ENCODE data around the gene HELZ2. TPM values are rescaled to one million over a fixed set of nuclear protein-coding genes. Genes with fewer than 3 reads are reported as not detected.

The HELZ2 gene
- total and polyA plus RNA-seq, 9 donors = 1.8 to 19.6 (median 13.0) TPM

DNA sequence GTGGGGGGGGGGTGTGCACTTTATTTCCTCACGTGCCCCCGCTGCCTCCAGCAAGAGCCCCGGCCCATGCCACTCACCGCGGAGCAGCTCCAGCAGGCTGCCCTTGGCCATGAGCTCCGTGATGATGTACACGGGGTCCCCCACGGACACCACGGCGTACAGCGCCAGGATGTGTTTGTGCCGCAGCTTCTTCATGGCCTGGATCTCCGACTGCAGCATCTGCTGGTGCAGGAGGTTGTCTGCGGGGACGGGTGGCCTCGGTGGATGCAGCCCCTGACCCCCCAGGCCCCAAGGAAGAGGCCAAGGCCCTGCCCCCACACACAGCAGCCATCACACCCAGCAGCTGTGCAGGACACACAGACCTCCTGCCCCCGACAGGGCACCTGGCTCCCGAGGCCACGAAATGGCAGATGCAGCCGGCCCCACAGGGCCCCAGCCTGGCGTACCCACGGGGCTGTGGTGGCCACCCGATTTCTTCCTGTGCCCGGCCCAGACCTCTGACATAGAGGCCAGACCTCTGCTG is 41.5 kb downstream of the HELZ2 start:
- H3K27me3 ChIP-seq = no peaks in the 10 kb centered on the region

DNA sequence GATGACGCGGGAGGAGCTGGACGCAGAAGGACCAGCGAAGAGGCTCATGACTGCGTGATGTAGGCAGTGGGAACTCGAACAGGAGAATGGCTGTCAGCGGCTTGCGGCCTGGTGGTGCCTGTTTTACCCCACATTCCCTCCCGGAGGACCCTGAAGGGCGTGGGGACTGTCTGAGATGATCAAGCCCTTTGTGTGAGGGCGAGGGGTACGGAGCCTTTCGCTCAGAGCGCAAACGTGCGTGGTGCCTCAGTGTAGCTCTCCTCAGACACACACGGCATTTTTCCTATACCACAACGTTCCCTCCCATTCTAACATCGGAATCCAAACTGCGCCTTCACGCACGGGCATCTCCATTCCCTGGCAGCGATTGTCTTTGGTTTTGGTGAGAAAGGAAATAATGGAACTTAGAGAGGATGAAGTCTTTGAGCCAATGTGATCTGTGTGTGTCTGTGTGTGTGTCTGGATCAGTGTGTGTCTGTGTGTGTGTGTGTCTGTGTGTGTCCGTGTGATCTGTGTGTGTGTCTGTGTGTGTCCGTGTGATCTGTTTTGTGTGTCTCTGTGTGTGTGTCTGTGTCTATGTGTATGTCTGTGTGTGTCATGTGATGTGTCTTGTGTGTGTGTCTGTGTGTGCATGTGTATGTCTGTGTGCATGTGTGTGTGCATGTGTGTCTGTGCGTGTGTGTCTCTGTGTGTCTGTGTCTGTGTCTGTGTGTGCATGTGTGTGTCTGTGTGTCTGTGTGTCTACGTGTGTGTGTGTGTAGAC is 42.2 kb downstream of the HELZ2 start:
- DNase-seq = peak in 1 of 5 donors; percentile 10
- intact Hi-C loops (cut with DNase I) = loop anchor here in 2 of 4 donors (10.0 kb wide), 2 partner anchors 113 to 343 kb away; no protein-coding TSS in a partner anchor
- Histone ChIP-seq H3K27ac (no peak overlapping the region), H3K27me3 (no peaks in the 10 kb centered on the region), H3K4me3 (no peak overlapping the region), H3K36me3 (no peaks in the 10 kb centered on the region), H3K9me3 (no peaks in the 10 kb centered on the region), H3K4me1 (ENCODE audit: insufficient read depth) (no peaks in the 10 kb centered on the region)
- no peak for TF ChIP-seq POLR2A (IDR thresholded peaks at IDR 0.05)
- TF ChIP-seq EP300 (IDR thresholded peaks at IDR 0.05) = no peak
- WGBS, 3 donors = 66 to 73% (median 72%) methylated on average over 27 of the region's 27 CpGs

More for the DNA sequence above, 41.5 kb downstream of the HELZ2 start:
- Histone ChIP-seq H3K36me3 (no peaks in the 10 kb centered on the region), H3K9me3 (no peaks in the 10 kb centered on the region), H3K4me1 (ENCODE audit: insufficient read depth) (no peaks in the 10 kb centered on the region), H3K27ac (no peak overlapping the region), H3K4me3 (no peak overlapping the region)
- 57 to 68% (median 61%) methylated on average over 22 to 24 of the region's 24 CpGs for WGBS, 3 donors
- TF ChIP-seq EP300 (IDR thresholded peaks at IDR 0.05) = no peak
- TF ChIP-seq POLR2A (IDR thresholded peaks at IDR 0.05) = no peak
- TF ChIP-seq, protein P1, sequence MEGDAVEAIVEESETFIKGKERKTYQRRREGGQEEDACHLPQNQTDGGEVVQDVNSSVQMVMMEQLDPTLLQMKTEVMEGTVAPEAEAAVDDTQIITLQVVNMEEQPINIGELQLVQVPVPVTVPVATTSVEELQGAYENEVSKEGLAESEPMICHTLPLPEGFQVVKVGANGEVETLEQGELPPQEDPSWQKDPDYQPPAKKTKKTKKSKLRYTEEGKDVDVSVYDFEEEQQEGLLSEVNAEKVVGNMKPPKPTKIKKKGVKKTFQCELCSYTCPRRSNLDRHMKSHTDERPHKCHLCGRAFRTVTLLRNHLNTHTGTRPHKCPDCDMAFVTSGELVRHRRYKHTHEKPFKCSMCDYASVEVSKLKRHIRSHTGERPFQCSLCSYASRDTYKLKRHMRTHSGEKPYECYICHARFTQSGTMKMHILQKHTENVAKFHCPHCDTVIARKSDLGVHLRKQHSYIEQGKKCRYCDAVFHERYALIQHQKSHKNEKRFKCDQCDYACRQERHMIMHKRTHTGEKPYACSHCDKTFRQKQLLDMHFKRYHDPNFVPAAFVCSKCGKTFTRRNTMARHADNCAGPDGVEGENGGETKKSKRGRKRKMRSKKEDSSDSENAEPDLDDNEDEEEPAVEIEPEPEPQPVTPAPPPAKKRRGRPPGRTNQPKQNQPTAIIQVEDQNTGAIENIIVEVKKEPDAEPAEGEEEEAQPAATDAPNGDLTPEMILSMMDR (IDR thresholded peaks at IDR 0.05) = no peak
- peak in 1 of 5 donors; percentile 25 for DNase-seq
- intact Hi-C loops (cut with DNase I) = loop anchor here in 2 of 4 donors (10.0 kb wide), 2 partner anchors 112 to 342 kb away; no protein-coding TSS in a partner anchor

DNA sequence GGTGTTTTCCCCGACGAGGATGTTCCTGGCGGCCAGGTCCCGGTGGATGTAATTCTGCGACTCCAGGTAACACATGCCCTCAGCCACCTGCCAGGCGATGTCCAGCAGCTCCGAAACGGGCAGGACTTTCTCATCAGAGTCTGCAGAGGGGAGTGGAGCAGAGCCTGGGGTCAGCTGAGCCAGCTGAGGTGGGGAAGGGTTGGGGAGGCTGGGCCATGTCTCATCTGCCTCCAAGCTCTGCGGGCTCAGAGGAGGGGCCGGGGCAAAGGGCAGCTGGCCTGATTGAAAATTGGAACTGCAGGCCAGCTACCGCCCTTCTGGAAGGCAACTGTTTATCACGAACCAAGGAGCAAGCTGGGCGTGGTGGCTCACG is 43.3 kb downstream of the HELZ2 start:
- intact Hi-C loops (cut with DNase I) = loop anchor here in 2 of 4 donors (10.0 kb wide), 2 partner anchors 114 to 344 kb away; no protein-coding TSS in a partner anchor
- no peaks in the 10 kb centered on the region for H3K36me3 ChIP-seq
- TF ChIP-seq, protein P1 (IDR thresholded peaks at IDR 0.05) = no peak
- TF ChIP-seq EP300 (IDR thresholded peaks at IDR 0.05) (no peak), POLR2A (IDR thresholded peaks at IDR 0.05) (no peak)
- no peak overlapping the region for H3K27ac ChIP-seq
- no peak for DNase-seq
- 51 to 63% (median 58%) methylated on average over 9 to 14 of the region's 14 CpGs for WGBS, 3 donors
- H3K27me3 ChIP-seq = no peaks in the 10 kb centered on the region
- H3K4me1 ChIP-seq (ENCODE audit: insufficient read depth) = no peaks in the 10 kb centered on the region
- H3K4me3 ChIP-seq = no peak overlapping the region
- H3K9me3 ChIP-seq = no peaks in the 10 kb centered on the region

DNA sequence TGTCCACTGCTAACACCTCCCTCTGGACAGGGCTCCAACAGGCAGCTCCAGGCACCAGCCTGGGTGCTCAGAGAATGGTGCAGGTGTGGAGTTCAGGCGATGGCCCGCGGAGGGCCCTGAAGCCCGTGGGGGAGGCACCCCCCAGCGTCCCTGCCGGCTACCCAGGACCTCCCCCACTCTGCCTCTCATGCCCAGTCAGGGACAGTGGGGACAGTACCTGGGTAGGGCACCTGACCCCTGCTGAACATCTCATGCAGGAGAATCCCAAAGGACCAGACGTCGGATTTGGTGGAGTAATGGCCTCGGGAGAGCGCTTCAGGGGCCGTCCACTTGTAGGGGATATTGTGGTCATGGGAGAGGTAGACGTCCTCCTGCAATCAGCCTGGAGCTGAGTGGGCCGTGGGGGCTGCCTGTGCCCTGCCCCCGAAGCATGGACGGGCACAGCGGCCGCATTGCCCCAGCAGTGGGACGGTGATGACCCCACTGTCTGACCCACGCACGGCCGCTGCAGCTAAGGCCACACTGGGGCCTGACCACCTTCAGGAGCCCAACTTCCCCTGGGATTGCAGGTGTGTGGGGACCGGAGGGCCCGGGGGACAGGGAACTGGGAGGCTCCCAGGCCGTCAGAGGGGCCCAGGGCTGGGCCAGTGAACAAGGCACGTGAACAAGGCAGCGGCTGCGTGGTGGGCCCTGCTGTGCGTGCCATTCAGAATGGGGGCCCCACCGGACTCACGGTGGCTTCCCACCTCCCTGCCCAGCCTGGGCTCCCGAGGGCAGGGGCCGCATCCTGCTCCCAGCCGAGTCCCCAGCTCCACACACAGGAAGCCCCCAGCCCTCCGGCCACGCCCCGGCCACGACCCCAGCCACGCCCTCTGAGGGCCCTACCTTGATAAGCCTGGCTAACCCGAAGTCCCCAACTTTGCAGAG is 43.9 kb downstream of the HELZ2 start:
- 63 to 73% (median 67%) methylated on average over 30 to 39 of the region's 39 CpGs for WGBS, 3 donors
- TF ChIP-seq EP300 (IDR thresholded peaks at IDR 0.05) = no peak
- TF ChIP-seq POLR2A (IDR thresholded peaks at IDR 0.05) = no peak
- TF ChIP-seq, protein P1 (IDR thresholded peaks at IDR 0.05) = no peak
- Histone ChIP-seq H3K9me3 (no peaks in the 10 kb centered on the region), H3K36me3 (no peaks in the 10 kb centered on the region), H3K4me1 (ENCODE audit: insufficient read depth) (no peaks in the 10 kb centered on the region), H3K27me3 (no peaks in the 10 kb centered on the region), H3K4me3 (no peak overlapping the region), H3K27ac (no peak overlapping the region)
- intact Hi-C loops (cut with DNase I) = loop anchor here in 2 of 4 donors (10.0 kb wide), 2 partner anchors 115 to 345 kb away; no protein-coding TSS in a partner anchor
- peak in 1 of 5 donors; percentile 24 for DNase-seq
